ENCODE data around the gene NDUFV1. TPM values are rescaled to one million over a fixed set of nuclear protein-coding genes. Genes with fewer than 3 reads are reported as not detected.

Gene NDUFV1
- total and polyA plus RNA-seq, 2 of the 4 experiments (the other 2 are of a cell fraction), result 120 to 133 TPM

- TF ChIP-seq CEBPB (IDR thresholded peaks at IDR 0.05; ENCODE audit: low read depth, low read length), result no peak
These were observed 9.9 kb downstream of the NDUFV1 start (continued) for GRCh38 chr11:67616431-67617242.

GRCh38 chr11:67617243-67617953, 10.7 kb downstream of the NDUFV1 start:
- no peak overlapping the region for H3K27ac ChIP-seq (ENCODE audit: insufficient read depth, low read length)
- H2BK120ac ChIP-seq (ENCODE audit: low read depth, low read length), result no peak overlapping the region
- intact Hi-C loops (cut with micrococcal nuclease) (no loop called here), in situ Hi-C loops (cut with MboI; ENCODE audit: low sequenced_read_pairs) (no loop called here), dilution Hi-C loops (cut with HindIII; ENCODE audit: low sequenced_read_pairs, unreplicated experiment) (no loop called here)
- DNase-seq, result no peak
- H2AK9ac ChIP-seq (replicated peaks; ENCODE audit: low read depth, low read length, poor library complexity), result no peak overlapping the region
- H3K4me2 ChIP-seq (ENCODE audit: low read depth, low read length), result no peak overlapping the region
- no CpG with 5 or more reads among the region's 7 CpGs for WGBS, 2 experiments (ENCODE audit: extremely low coverage in 2 of 2, insufficient read length in 1 of 2)
- no peak overlapping the region for H3K23ac ChIP-seq (ENCODE audit: low read depth, low read length)
- H2AK5ac ChIP-seq (ENCODE audit: low read depth, low read length), result no peak overlapping the region
- H3K9me1 ChIP-seq (ENCODE audit: insufficient read depth, low read length), result no peaks in the 10 kb centered on the region
- no peak overlapping the region for H3K4ac ChIP-seq (ENCODE audit: low read depth, low read length)
- H3K27me3 ChIP-seq (ENCODE audit: control insufficient read depth, insufficient read depth, low read length), result peaks cover 20% of the 10 kb centered on the region
- peaks cover 8% of the 10 kb centered on the region for H3K36me3 ChIP-seq (ENCODE audit: control insufficient read depth, insufficient read depth, low read length)
- no peaks in the 10 kb centered on the region for H3K4me1 ChIP-seq (ENCODE audit: control insufficient read depth, insufficient read depth, low read length)
- no peaks in the 10 kb centered on the region; the same call in 1 of the 2 replicates for H4K20me1 ChIP-seq (ENCODE audit: insufficient read depth, low read length)
- no peak overlapping the region for H4K91ac ChIP-seq (ENCODE audit: insufficient read depth, low read depth, low read length)
- H4K8ac ChIP-seq (ENCODE audit: low read depth in 2 of 2, low read length in 2 of 2), result no peak overlapping the region
- no peak overlapping the region for H3K14ac ChIP-seq (replicated peaks; ENCODE audit: low read depth, low read length)
- no peak overlapping the region for H2BK5ac ChIP-seq (ENCODE audit: low read depth, low read length, poor library complexity, severe bottlenecking)
- H3K4me3 ChIP-seq (ENCODE audit: insufficient read depth, low read depth, low read length), result no peak overlapping the region
- no peak overlapping the region for H3K9ac ChIP-seq (ENCODE audit: low read depth, low read length)
- ATAC-seq (ENCODE audit: low read depth), result no peak
- H3K9me3 ChIP-seq (ENCODE audit: control insufficient read depth, insufficient read depth, low read length), result no peaks in the 10 kb centered on the region
- no peak overlapping the region for H2BK20ac ChIP-seq (ENCODE audit: low read depth, low read length)
- POLR2A ChIA-PET (ENCODE audit: unreplicated experiment), result no interaction called here
- H2BK15ac ChIP-seq (ENCODE audit: low read depth, low read length), result no peak overlapping the region
- H4K5ac ChIP-seq (ENCODE audit: low read depth, low read length), result no peak overlapping the region
- no peak overlapping the region for H3K56ac ChIP-seq (ENCODE audit: extremely low read depth, insufficient read depth, low read length)
- H3K18ac ChIP-seq (ENCODE audit: low read depth, low read length), result no peak overlapping the region
- TF ChIP-seq MAZ (IDR thresholded peaks at IDR 0.05; ENCODE audit: borderline replicate concordance, low read depth, low read length) (no peak), MAFK (IDR thresholded peaks at IDR 0.05; ENCODE audit: low read depth, low read length) (no peak), RCOR1 (IDR thresholded peaks at IDR 0.05; ENCODE audit: insufficient replicate concordance, low read length) (no peak), ELK1 (IDR thresholded peaks at IDR 0.05; ENCODE audit: borderline replicate concordance, low read depth, low read length) (no peak), BHLHE40 (IDR thresholded peaks at IDR 0.05; ENCODE audit: low read depth, low read length) (no peak), RAD21 (IDR thresholded peaks at IDR 0.05; ENCODE audit: low read length) (no peak), CTCF (conservative IDR thresholded peaks at IDR 0.05; ENCODE audit: low read depth, low read length) (no peak), USF2 (IDR thresholded peaks at IDR 0.05; ENCODE audit: low read depth, low read length) (no peak), RFX5 (IDR thresholded peaks at IDR 0.05; ENCODE audit: low read depth, low read length) (no peak), CEBPB (IDR thresholded peaks at IDR 0.05; ENCODE audit: low read depth, low read length) (no peak)
- no peak overlapping the region for H2AFZ ChIP-seq (replicated peaks; ENCODE audit: low read length, poor library complexity)
- CTCF ChIA-PET, result interaction anchor here (0.9 kb wide), 1 partner anchor 12 kb away, joined by 4 read pairs; the partner anchor contains the start of gene NUDT8
- H3K79me1 ChIP-seq (ENCODE audit: low read depth in 1 of 2, low read length in 2 of 2), result no peaks in the 10 kb centered on the region
- no TSS peak for BruUV-seq (replicated peaks)
